Stimulated activated CD8-positive, alpha-beta memory T cell treated with anti-CD3 and anti-CD28 coated beads, Interleukin-15, amount 100 ng/mL, for 24 hours (primary cell): Measurements from ENCODE around the gene TXLNG.

Source experiments
- DNase-seq: peaks from one replicate; pipeline ENCODE4 v3.0.0-alpha.2; 2020; ENCODE audit warnings: low read depth

Gene TXLNG

GRCh38 chrX:16785247-16786138 is 773 bp upstream of the TXLNG start:
- no peak for DNase-seq

GRCh38 chrX:16786791-16787735 is 797 bp downstream of the TXLNG start:
- no peak for DNase-seq

GRCh38 chrX:16788477-16788876 is 2.2 kb downstream of the TXLNG start:
- no peak for DNase-seq

GRCh38 chrX:16796298-16796697 is 10.0 kb downstream of the TXLNG start:
- DNase-seq, result no peak

DNA sequence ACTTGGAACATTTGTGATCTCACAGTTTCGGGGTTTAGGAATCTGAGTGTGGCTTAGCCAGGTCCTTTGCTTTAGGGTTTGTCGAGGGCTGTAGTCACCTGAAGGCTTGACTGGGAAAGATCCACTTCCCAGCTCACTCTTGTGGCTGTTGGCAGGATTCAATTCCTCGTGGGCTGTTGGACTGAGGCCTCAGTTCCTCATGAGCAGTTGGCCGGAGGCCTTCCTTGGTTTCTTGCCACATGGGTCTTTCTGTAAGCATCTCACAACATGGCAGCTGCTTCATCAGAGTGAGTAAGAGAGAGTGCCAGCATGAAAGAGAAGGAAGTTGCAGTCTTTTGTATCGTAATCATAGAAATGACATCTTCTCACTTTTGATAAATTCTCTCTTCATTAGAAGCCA is 11.1 kb downstream of the TXLNG start:
- no peak for DNase-seq

GRCh38 chrX:16797841-16798240 is 11.6 kb downstream of the TXLNG start:
- no peak for DNase-seq

- DNase-seq, result no peak
Observed at GRCh38 chrX:16804923-16805464, 18.7 kb downstream of the TXLNG start.

DNA sequence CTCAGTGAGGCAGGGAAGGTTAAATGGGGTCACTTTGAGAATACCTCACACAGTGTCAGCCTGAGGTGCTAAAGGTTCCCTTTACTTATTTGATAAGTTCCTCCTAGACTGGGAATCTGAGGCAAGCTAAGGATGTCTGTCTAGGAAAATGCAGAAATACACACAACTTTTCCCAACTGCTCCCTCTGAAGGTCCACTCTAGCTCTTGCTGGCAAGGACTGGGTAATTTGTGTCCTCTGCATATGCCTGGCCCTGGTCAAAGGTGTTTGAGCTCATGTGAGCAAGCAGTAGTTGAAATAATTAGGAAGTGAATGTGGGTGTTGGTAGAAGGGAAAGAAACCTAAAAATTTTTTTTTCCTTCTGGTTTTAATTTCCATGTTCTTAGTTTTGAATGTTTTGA is 21.3 kb downstream of the TXLNG start:
- no peak for DNase-seq

- no peak for DNase-seq
Observed at GRCh38 chrX:16807976-16808542, 21.8 kb downstream of the TXLNG start.

DNA sequence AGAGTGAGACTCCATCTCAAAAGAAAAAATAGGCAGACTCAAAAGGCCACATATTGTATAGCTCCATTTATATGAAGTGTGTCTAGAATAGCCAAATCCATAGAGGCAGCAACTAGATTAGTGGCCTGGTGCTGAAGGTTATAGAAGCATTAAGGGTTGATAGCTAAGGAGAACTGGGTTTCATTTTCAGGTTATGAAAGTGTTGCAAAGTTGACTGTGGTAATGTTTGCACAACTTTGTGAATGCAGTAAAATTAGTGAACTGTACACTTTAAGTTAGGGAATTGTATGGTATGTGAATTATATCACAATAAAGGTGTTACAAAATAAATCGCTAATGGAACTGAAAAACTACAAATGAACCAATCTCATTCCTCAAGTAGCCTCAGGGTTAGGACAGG is 28.3 kb downstream of the TXLNG start:
- no peak for DNase-seq

DNA sequence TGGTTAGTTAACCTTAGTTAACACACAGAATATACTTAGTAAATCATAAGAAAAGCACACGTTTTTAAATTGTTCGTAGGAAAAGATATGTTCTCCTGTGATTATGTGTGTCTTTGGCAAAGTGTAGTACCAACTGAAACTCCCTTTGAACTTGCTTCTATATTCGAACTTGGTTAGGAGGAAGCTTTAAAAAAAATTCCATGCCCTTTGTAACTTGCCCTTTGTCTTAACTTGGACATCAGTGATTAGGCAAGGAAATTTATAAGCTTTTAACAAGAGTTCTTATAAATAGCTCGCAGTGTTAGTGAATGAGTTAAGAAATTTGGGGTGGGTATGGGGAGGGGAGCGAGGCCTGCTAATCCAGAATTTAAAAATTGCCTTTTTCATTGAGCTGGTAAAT is 33.4 kb downstream of the TXLNG start:
- no peak for DNase-seq

DNA sequence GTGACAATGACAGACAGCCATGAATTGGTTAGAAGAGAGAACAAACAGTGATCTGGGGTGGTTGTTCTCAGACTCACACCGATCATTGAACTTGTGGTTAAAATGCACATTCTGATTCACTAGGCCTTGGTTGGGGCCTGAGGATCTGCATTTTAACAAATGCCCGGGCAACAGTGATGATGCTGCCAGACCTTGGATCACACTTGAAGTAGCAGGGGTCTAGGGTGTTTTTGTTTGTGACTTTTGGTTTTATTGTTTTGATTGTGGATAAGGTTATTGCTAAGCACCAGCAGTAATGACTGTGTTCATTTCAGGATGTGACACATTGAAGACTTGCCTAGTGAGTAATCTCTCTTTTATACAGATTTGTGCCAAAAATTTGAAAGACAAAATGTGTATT is 36.5 kb downstream of the TXLNG start:
- no peak for DNase-seq

- DNase-seq, result no peak
Observed at GRCh38 chrX:16825264-16826035, 39.2 kb downstream of the TXLNG start.

DNA sequence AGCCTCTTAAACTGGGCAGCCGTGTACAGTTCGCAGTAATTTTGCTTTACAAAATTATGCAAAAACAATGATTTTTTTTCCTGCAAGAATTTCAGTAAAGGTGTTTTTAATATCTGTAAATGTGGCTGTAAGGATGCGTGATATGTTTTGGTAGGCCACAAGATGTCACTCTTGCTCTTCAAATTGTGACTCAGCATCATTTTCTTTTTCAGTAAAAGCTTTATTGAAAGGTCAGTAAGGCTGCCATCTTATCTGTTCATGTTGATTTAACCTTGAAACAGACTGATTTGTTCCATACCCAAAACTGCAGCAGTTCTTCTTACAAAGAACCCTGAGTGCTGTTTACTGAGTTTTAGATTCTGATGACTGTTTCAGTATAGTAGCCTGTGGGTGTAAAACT is 39.9 kb downstream of the TXLNG start:
- no peak for DNase-seq

- DNase-seq, result no peak
Observed at GRCh38 chrX:16827225-16827624, 41.0 kb downstream of the TXLNG start.

- DNase-seq, result no peak
Observed at GRCh38 chrX:16828124-16828908, 42.0 kb downstream of the TXLNG start.

GRCh38 chrX:16832301-16832700 is 46.0 kb downstream of the TXLNG start:
- DNase-seq, result no peak

GRCh38 chrX:16834806-16835205 is 48.5 kb downstream of the TXLNG start:
- no peak for DNase-seq

DNA sequence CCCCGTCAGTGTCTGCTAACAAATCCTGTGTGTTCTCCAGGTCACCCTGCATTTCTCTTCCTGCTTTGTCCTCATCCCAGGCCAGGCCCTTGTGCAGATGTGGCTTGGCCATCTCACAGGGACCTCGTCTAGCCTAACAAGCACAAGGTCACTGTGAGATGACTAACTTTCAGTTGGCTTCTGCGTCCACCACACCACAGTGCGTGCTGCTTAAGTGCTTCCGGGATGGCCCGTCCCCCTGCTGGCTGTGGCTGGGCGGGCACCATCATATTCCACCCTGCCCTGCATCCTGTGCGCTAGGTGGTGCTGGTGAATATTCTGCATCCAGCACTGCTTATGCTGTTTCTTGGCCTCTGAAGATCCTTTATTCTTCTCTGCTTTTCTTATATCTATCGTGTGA is 50.1 kb downstream of the TXLNG start:
- no peak for DNase-seq

GRCh38 chrX:16838202-16839066 is 52.2 kb downstream of the TXLNG start:
- no peak for DNase-seq
